A673 (cell line): ENCODE results near the gene NFATC4. TPM values are rescaled to one million over a fixed set of nuclear protein-coding genes. Genes with fewer than 3 reads are reported as not detected.

Experiments used
- BruUV-seq: library from RNA; stranded (reverse); fragments of 400-500 nt; replicated peaks from 2 replicates; lab custom pipeline; 2021; lab: Mats Ljungman, UMichigan
- CTCF ChIA-PET: fragments of 300-600 bp; sonication (Branson Sonifier 250); formaldehyde crosslinking; loops from one replicate; lab custom pipeline; 2022; ENCODE audit warnings: antibody characterized with exemption; lab: Charles Lee
- POLR2A ChIA-PET: fragments of 300-600 bp; sonication (Branson Sonifier 250); formaldehyde crosslinking; loops from one replicate; lab custom pipeline; 2022; ENCODE audit warnings: antibody characterized with exemption; ENCODE audit not compliant: low non-redundant PET; lab: Charles Lee
- DNase-seq: peaks from one replicate; pipeline ENCODE4 v3.0.0-alpha.2; 2015; ENCODE audit warnings: low spot score
- H3K27ac ChIP-seq: fragments of 200-600 bp; sonication (generic); 2 replicates; pipeline ENCODE4 v1.5.1; 2016; ENCODE audit warnings: mixed run types, low read depth, mild to moderate bottlenecking, mixed read lengths, antibody characterized with exemption, low read length; ENCODE audit not compliant: poor library complexity, severe bottlenecking
- H3K27me3 ChIP-seq: fragments of 200-600 bp; sonication (generic); replicated peaks from 2 replicates; pipeline ENCODE4 v1.6.1; 2017; ENCODE audit warnings: mixed run types, low read depth, mild to moderate bottlenecking, mixed read lengths, antibody characterized with exemption, low read length; ENCODE audit not compliant: insufficient read depth, poor library complexity
- H3K36me3 ChIP-seq: fragments of 200-600 bp; sonication (generic); 2 replicates; pipeline ENCODE4 v1.6.1; 2016; ENCODE audit warnings: mixed run types, mild to moderate bottlenecking, mixed read lengths, antibody characterized with exemption, low read length; ENCODE audit not compliant: insufficient read depth, poor library complexity, severe bottlenecking
- H3K4me1 ChIP-seq: fragments of 200-600 bp; sonication (generic); 2 replicates; pipeline ENCODE4 v1.6.1; 2017; ENCODE audit warnings: mixed run types, mild to moderate bottlenecking, mixed read lengths, antibody characterized with exemption, low read length; ENCODE audit not compliant: insufficient read depth, poor library complexity, severe bottlenecking
- H3K4me3 ChIP-seq: fragments of 200-600 bp; sonication (generic); 2 replicates; pipeline ENCODE4 v1.5.1; 2016; ENCODE audit warnings: low read depth, mixed run types, mild to moderate bottlenecking, mixed read lengths, low read length; ENCODE audit not compliant: poor library complexity, severe bottlenecking
- H3K9me3 ChIP-seq: fragments of 200-600 bp; sonication (generic); 2 replicates; pipeline ENCODE4 v1.6.1; 2016; ENCODE audit warnings: mixed run types, low read depth, mild to moderate bottlenecking, mixed read lengths, antibody characterized with exemption, low read length; ENCODE audit not compliant: poor library complexity, severe bottlenecking
- CTCF ChIP-seq: fragments of 300-800, 200-600 bp; sonication (generic); conservative IDR thresholded peaks from 2 replicates; pipeline ENCODE4 v1.5.1; 2017; ENCODE audit warnings: low read depth, mild to moderate bottlenecking, antibody characterized with exemption, low read length, moderate library complexity, mixed read lengths
- EZH2 ChIP-seq: fragments of 200-600 bp; sonication (generic); IDR thresholded peaks from 2 replicates; pipeline ENCODE4 v1.6.1; 2017; ENCODE audit warnings: borderline replicate concordance, low read depth, mild to moderate bottlenecking, mixed read lengths, antibody characterized with exemption, low read length; ENCODE audit not compliant: poor library complexity, severe bottlenecking
- intact Hi-C: fragments of 100-400 bp; cut with micrococcal nuclease; formaldehyde crosslinking; loops from one replicate; pipeline ENCODE4 v1.10.0; 2022; ENCODE audit not compliant: unreplicated experiment
- total RNA-seq: library from RNA; stranded (reverse); gene quantifications from 2 replicates; pipeline ENCODE4 v1.2.3, GENCODE V29; 2021

Gene NFATC4
- total RNA-seq, 1 experiment from 2014 or later: 38.1 TPM

GRCh38 chr14:24342889-24343288 lies 25.1 kb upstream of the NFATC4 start:
- intact Hi-C loops: no loop called here
- TF ChIP-seq EZH2 (no peak), CTCF (no peak)
- CTCF ChIA-PET: no interaction called here
- Histone ChIP-seq H3K36me3 (no peaks in the 10 kb centered on the region), H3K27me3 (no peaks in the 10 kb centered on the region), H3K4me1 (no peaks in the 10 kb centered on the region), H3K9me3 (no peaks in the 10 kb centered on the region), H3K4me3 (no peak overlapping the region), H3K27ac (no peak overlapping the region)
- BruUV-seq: no TSS peak
- POLR2A ChIA-PET: no interaction called here
- DNase-seq: no peak

- no TSS peak for BruUV-seq
- no peak for DNase-seq
- intact Hi-C loops: no loop called here
- Histone ChIP-seq H3K4me1 (no peaks in the 10 kb centered on the region), H3K9me3 (no peaks in the 10 kb centered on the region), H3K36me3 (no peaks in the 10 kb centered on the region), H3K27me3 (no peaks in the 10 kb centered on the region), H3K27ac (no peak overlapping the region), H3K4me3 (no peak overlapping the region)
- ChIA-PET CTCF (no interaction called here), POLR2A (no interaction called here)
- no peak for TF ChIP-seq EZH2
- TF ChIP-seq CTCF: no peak
Observed at GRCh38 chr14:24343795-24344660, 24.0 kb upstream of the NFATC4 start.

- no peak overlapping the region for H3K4me3 ChIP-seq
- ChIA-PET POLR2A (no interaction called here), CTCF (interaction anchor here (1.3 kb wide), 1 partner anchor 14 kb away, joined by 3 read pairs; no protein-coding TSS in a partner anchor)
- no peak for TF ChIP-seq CTCF
- no peak for TF ChIP-seq EZH2
- intact Hi-C loops: no loop called here
- no peaks in the 10 kb centered on the region for H3K9me3 ChIP-seq
- H3K27me3 ChIP-seq: no peaks in the 10 kb centered on the region
- BruUV-seq: no TSS peak
- H3K36me3 ChIP-seq: no peaks in the 10 kb centered on the region
- no peak for DNase-seq
- no peak overlapping the region for H3K27ac ChIP-seq
- H3K4me1 ChIP-seq: peaks cover 7% of the 10 kb centered on the region
Observed at GRCh38 chr14:24347134-24347533, 20.9 kb upstream of the NFATC4 start.
